ENCODE data around the gene FOXP1. TPM values are rescaled to one million over a fixed set of nuclear protein-coding genes. Genes with fewer than 3 reads are reported as not detected.

Gene FOXP1
- total RNA-seq, 1 donor from 2014 or later: 41.2 TPM

GRCh38 chr3:71360764-71361163 is 222.8 kb downstream of the FOXP1 start:
- no peak overlapping the region for H3K4me3 ChIP-seq
- DNase-seq: no peak
- H3K36me3 ChIP-seq: peaks cover 9% of the 10 kb centered on the region
- H3K27ac ChIP-seq (replicated peaks): no peak overlapping the region
- H3K27me3 ChIP-seq (ENCODE audit: low read depth): no peaks in the 10 kb centered on the region
- no peaks in the 10 kb centered on the region for H3K9me3 ChIP-seq (replicated peaks)
- H3K4me1 ChIP-seq: peaks cover 6% of the 10 kb centered on the region
- intact Hi-C loops (cut with micrococcal nuclease): no loop called here
- TF ChIP-seq CTCF (IDR thresholded peaks at IDR 0.05; ENCODE audit: borderline replicate concordance): no peak

- DNase-seq: no peak
These were observed 223.3 kb downstream of the FOXP1 start for GRCh38 chr3:71360180-71360579.

GRCh38 chr3:71358243-71358642 is 225.3 kb downstream of the FOXP1 start:
- no peak overlapping the region for H3K4me3 ChIP-seq
- DNase-seq: no peak
- peaks cover 6% of the 10 kb centered on the region for H3K4me1 ChIP-seq
- TF ChIP-seq CTCF (IDR thresholded peaks at IDR 0.05; ENCODE audit: borderline replicate concordance): no peak
- no peaks in the 10 kb centered on the region for H3K27me3 ChIP-seq (ENCODE audit: low read depth)
- H3K9me3 ChIP-seq (replicated peaks): no peaks in the 10 kb centered on the region
- intact Hi-C loops (cut with micrococcal nuclease): no loop called here
- peaks cover 9% of the 10 kb centered on the region for H3K36me3 ChIP-seq
- no peak overlapping the region for H3K27ac ChIP-seq (replicated peaks)

More at GRCh38 chr3:71360180-71360579, 223.3 kb downstream of the FOXP1 start:
- Histone ChIP-seq H3K9me3 (replicated peaks) (no peaks in the 10 kb centered on the region), H3K36me3 (peaks cover 9% of the 10 kb centered on the region), H3K4me1 (peaks cover 6% of the 10 kb centered on the region), H3K4me3 (no peak overlapping the region), H3K27ac (replicated peaks) (no peak overlapping the region), H3K27me3 (ENCODE audit: low read depth) (no peaks in the 10 kb centered on the region)
- TF ChIP-seq CTCF (IDR thresholded peaks at IDR 0.05; ENCODE audit: borderline replicate concordance): no peak
- intact Hi-C loops (cut with micrococcal nuclease): no loop called here

- H3K4me3 ChIP-seq: no peak overlapping the region
- DNase-seq: no peak
- no peaks in the 10 kb centered on the region for H3K9me3 ChIP-seq (replicated peaks)
- no peaks in the 10 kb centered on the region for H3K27me3 ChIP-seq (ENCODE audit: low read depth)
- intact Hi-C loops (cut with micrococcal nuclease): no loop called here
- no peak for TF ChIP-seq CTCF (IDR thresholded peaks at IDR 0.05; ENCODE audit: borderline replicate concordance)
- no peak overlapping the region for H3K27ac ChIP-seq (replicated peaks)
- peaks cover 6% of the 10 kb centered on the region for H3K4me1 ChIP-seq
- H3K36me3 ChIP-seq: peaks cover 9% of the 10 kb centered on the region
These were observed 227.3 kb downstream of the FOXP1 start for GRCh38 chr3:71356265-71356664.

DNA sequence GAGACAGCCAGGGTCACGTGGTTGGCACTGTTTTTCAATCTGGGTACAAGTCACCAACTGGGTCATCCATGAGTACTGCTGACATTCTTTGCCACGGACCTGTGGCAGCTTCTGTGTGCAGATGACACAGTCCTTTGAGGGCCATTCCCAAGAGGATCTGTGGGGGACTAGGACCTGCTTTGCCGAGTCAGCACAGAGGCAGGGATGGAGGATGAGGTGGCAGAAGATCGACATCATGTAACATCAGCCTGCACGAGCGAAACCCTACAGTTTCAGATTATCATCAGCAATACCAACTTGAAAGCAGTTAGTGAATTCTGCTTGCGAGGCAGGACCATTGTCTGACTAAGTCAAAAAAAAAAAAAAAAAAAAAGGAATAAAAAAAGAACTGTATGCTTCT is 227.7 kb downstream of the FOXP1 start:
- DNase-seq: no peak
- Histone ChIP-seq H3K36me3 (peaks cover 9% of the 10 kb centered on the region), H3K27ac (replicated peaks) (no peak overlapping the region), H3K4me1 (peaks cover 8% of the 10 kb centered on the region), H3K9me3 (replicated peaks) (no peaks in the 10 kb centered on the region), H3K27me3 (ENCODE audit: low read depth) (no peaks in the 10 kb centered on the region), H3K4me3 (no peak overlapping the region)
- TF ChIP-seq CTCF (IDR thresholded peaks at IDR 0.05; ENCODE audit: borderline replicate concordance): no peak
- intact Hi-C loops (cut with micrococcal nuclease): no loop called here

GRCh38 chr3:71355037-71355436 is 228.5 kb downstream of the FOXP1 start:
- Histone ChIP-seq H3K4me1 (peaks cover 8% of the 10 kb centered on the region), H3K27me3 (ENCODE audit: low read depth) (no peaks in the 10 kb centered on the region), H3K27ac (replicated peaks) (no peak overlapping the region), H3K9me3 (replicated peaks) (no peaks in the 10 kb centered on the region), H3K4me3 (no peak overlapping the region), H3K36me3 (peaks cover 9% of the 10 kb centered on the region)
- intact Hi-C loops (cut with micrococcal nuclease): no loop called here
- no peak for TF ChIP-seq CTCF (IDR thresholded peaks at IDR 0.05; ENCODE audit: borderline replicate concordance)
- DNase-seq: no peak
